C1 segment of cervical spinal cord (tissue), 14 donors: ENCODE measurements around the gene ZNF786.
"Not testable (repeated sequence)": the region's sequence is repeated elsewhere in the genome, so short reads cannot be mapped to it uniquely, and the experiment has no call there.

Experiments used
- DNase-seq, 14 donors: peaks; one replicate each; lab custom pipeline; 2025; lab: John Stamatoyannopoulos, UW

The ZNF786 gene

GRCh38 chr7:149081914-149082313 lies 8.6 kb downstream of the ZNF786 start:
- DNase-seq = no peak

GRCh38 chr7:149077594-149077993 lies 12.9 kb downstream of the ZNF786 start:
- no peak for DNase-seq

DNA sequence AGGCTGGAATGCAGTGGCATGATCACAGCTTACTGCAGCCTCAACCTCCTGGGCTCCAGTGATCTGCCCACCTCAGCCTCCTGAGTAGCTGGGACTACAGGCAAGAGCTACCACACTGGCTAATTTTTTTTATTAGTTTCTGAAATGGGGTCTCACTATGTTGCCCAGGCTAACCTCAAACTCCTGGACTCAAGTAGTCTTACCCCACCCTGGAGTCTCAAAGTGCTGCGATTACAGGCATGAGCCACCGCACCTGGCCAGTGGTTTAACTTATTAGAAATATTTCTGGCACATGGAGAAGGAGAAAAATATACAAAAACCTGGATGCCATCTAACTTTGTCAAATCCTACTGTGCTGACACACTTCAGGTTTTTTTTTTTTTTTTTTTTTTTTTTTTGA lies 15.2 kb downstream of the ZNF786 start:
- no peak for DNase-seq

- DNase-seq = no peak
Measured at GRCh38 chr7:149074116-149074885, 16.2 kb downstream of the ZNF786 start.

DNA sequence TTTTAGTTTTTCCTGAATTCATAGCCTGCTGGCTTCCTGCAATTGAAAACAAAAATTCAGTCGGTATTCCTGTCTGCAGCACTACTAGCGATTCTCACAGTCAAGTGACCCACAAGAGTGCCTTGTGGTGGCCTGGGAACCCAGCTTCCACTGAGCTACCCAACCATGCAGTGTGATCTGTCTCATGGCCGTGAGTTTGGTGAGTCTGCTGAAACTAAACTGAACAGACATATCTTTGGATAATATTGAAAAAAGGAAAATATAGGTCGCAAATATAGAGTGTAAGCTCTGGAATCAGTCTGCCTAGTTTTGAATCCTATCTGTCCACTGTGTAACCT lies 18.1 kb downstream of the ZNF786 start:
- DNase-seq = no peak

GRCh38 chr7:149071641-149072437 lies 18.7 kb downstream of the ZNF786 start:
- DNase-seq = no peak

GRCh38 chr7:149071182-149071635 lies 19.3 kb downstream of the ZNF786 start:
- no peak for DNase-seq

DNA sequence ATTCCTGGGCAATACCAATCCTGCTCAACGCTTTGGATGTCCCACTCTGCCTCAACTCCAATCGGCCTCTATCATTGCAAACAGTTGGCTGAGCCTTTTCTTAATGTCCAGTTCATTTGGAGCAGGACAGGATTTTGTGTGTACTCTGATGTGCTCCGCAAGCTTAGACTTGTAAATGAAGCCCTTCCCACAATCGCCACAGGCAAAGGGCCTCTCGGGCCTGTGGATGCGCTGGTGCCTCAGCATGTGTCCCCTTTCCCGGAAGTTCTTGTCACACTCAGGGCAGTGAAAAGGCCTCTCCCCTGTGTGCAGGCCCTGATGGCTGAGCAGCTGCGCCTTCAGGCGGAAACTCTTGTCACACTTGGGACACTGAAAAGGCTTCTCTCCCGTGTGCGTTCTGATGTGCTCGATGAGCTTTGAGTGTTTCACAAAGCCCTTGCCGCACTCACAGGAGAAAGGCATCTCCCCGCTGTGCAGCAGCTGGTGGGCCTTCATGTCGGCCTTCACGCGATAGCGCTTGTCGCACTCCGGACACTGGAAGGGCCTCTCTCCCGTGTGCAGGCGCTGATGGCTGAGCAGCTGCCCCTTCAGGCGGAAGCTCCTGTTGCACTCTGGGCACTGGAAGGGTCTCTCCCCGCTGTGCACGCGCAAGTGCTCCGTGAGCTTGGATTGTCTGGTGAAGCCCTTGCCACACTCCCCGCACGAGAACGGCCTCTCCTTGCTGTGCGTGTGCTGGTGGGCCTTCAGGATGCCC lies 20.0 kb downstream of the ZNF786 start:
- DNase-seq = no peak

DNA sequence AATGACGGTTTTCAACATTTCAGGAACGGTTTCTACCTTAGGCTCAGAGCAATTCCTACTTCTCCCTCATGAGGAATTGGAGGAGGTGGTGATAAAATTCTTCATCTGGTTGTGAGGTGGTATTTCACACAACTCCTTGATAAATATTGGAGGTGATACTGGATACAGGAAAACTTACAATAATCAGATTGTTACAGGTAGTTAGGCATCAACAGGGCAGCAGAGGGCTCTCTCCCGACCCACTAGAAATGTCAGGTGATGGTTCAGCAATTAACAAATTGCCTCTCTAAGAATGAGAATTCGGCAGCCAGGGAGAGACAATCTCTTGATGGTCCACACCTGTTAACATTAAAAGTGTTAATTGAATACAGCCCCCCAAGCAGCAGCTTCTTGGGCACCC lies 22.6 kb downstream of the ZNF786 start:
- no peak for DNase-seq

- DNase-seq = no peak
Measured at GRCh38 chr7:149063476-149063875, 27.0 kb downstream of the ZNF786 start.

- not testable (repeated sequence) for DNase-seq
Measured at GRCh38 chr7:149062217-149062899, 28.2 kb downstream of the ZNF786 start.

DNA sequence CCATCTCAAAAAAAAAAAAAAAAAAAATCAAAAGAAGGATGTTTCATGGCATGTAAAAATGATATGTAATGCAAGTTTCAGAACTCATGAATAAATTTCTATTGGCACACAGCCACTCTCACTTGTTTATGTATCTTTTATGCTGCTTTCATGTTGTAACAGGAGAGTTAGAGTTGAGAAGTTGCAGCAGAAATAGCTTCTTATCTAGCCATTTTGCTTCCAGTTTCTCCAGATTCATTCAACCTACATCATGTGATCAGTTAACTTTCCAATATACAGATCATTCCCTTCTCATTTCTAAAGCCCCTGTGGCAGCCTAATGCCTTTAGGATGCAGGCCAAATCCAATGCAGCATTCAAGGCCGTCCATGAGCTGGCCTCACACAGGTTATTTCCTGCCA lies 30.4 kb downstream of the ZNF786 start:
- no peak for DNase-seq

DNA sequence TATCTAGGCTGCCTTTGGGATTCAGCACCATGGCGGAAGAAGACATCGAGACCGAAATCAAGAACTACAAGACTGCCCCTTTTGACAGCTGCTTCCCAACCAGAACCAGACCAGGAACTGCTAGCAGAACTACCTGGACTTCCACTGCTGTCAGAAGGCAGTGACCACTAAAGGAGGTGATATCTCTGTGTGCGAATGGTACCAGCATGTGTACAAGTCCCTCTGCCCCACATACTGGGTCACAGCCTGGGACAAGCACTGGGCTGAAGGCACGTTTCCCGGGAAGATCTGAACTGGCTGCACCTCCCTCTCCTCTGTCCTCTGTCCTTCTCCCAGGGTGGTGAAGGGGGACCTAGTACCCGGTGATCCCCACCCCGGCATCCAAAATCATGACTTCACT lies 36.6 kb downstream of the ZNF786 start:
- no peak for DNase-seq

DNA sequence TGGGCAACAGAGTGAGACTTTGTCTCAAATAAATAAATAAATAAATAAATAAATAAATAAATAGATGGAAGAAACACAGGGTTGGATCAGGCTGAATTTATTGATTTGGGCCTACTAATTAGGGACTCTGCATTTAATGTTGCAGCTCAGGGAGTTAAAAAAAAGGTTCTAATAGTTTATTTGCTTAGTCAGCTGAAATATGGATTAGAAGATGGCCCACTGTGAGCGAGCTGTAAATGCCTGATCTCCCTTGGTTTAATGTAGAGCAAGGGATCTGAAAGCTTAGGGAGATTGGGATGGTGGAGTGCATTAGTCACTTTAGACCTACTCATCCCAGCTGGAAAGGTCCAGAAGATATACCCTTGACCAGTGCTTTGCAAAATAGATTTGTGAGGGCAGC lies 37.1 kb downstream of the ZNF786 start:
- no peak for DNase-seq

DNA sequence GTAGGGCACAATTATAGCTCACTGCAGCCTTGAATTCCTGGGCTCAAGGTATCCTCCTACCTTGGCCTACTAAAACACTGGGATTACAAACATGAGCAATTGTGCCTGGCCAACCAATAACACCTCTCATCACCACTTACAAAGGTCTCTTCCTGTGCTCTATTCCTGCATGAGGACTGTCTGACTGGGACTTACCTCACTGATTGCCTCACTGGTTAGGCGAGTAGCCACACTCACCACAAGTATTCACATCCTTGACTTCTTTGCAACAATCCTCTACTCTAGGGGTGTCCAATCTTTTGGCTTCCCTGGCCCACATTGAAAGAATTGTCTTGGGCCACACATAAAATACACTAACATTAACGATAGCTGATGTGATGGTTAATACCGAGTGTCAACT lies 39.6 kb downstream of the ZNF786 start:
- DNase-seq = no peak

DNA sequence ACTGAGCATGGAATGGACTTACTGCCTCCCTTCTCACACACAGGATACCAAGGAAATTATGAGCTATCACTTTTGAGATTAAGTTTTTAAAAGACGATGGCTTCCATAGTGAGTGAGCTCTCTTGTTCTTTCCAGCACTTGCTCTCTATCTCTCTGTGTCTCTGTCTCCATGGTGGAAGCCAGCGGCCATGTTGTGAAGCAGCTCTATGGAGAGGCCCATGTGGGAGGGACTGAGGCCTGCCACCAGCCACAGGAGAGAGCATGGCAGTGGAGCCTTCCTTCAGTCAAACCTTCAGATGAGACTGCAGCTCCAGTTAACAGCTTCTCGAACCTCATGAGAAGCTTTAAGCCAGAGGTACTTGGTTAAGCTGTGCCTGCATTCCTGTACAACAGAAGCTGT lies 41.7 kb downstream of the ZNF786 start:
- DNase-seq = no peak

GRCh38 chr7:149046416-149046815 lies 44.1 kb downstream of the ZNF786 start:
- no peak for DNase-seq

GRCh38 chr7:149043936-149044335 lies 46.6 kb downstream of the ZNF786 start:
- no peak for DNase-seq

DNA sequence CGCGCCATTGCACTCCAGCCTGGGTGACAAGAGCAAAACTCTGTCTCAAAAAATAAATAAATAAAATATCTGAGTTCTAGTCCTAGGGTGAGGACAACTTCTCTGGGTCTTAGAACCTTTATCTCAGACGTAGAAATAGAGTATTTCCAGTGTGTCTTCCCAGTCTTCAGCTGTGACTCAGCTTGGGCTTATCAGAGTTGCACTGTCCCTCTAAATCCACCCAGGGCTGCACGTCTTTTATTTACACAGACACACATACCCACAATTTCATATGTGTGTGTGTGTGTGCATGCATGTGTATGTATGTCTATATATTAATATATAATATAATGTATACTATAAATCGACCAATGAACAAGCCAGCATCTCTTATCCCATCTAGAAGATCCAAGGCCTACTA lies 49.2 kb downstream of the ZNF786 start:
- DNase-seq = no peak

- DNase-seq = not testable (repeated sequence)
Measured at GRCh38 chr7:149038641-149039040, 51.9 kb downstream of the ZNF786 start.

DNA sequence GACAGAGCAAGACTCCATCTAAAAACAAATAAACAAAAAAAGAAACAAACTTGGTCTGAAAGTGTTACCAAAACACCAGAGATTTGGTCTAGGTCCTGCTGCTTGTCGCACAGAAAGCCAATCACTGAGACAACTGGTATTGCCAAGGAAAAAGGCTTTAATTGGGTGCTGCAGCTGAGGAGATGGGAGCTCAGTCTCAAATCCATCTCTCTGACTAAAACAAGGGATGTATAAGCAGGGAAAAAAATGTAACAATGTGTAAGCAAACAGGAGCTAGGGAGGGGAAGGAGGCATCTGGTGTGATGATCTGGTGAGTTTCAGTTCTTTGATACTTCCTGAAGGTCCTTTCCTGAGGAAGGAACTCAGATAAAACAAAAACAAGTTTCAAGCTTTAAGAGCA lies 53.8 kb downstream of the ZNF786 start:
- DNase-seq = no peak
